Endothelial cell of umbilical vein (primary cell): ENCODE data around the gene RPRD2. TPM values are rescaled to one million over a fixed set of nuclear protein-coding genes. Genes with fewer than 3 reads are reported as not detected.

ENCODE experiments used
- BruUV-seq: library from RNA; stranded (reverse); fragments of 400-500 nt; replicated peaks from 2 replicates; lab custom pipeline; 2021; lab: Mats Ljungman, UMichigan
- CTCF ChIA-PET: fragments of 300-600, 350-600 bp; sonication (Branson Sonifier 250); formaldehyde crosslinking; loops from one replicate; lab custom pipeline; 2021; ENCODE audit warnings: antibody characterized with exemption, inconsistent platforms; lab: Charles Lee
- POLR2A ChIA-PET: fragments of 300-600, 350-600 bp; sonication (Branson Sonifier 250); formaldehyde crosslinking; loops from one replicate; lab custom pipeline; 2021; ENCODE audit warnings: antibody characterized with exemption, inconsistent platforms; lab: Charles Lee
- DNase-seq: peaks from one replicate; pipeline ENCODE4 v3.0.0-alpha.2; 2011; ENCODE audit warnings: low read depth, low spot score
- FAIRE-seq: peaks from 2 replicates; lab custom pipeline; 2011; peaks lifted over from hg19 to GRCh38; lab: Jason Lieb, UNC
- H2AFZ ChIP-seq: 2 replicates; pipeline ENCODE4 v1.6.0; 2012; ENCODE audit warnings: low read depth, low read length, control low read depth, inconsistent platforms
- H3K27ac ChIP-seq: 2 replicates; pipeline ENCODE4 v1.5.1; 2011; ENCODE audit warnings: low read depth, mild to moderate bottlenecking, control low read depth, low read length, moderate library complexity; ENCODE audit not compliant: insufficient read depth
- H3K27me3 ChIP-seq, 2 experiments: 2 replicates each; pipeline versions ENCODE4 v1.6.0 to v1.6.1; 2011; ENCODE audit warnings: low read length in 2 of 2, mixed read lengths in 1 of 2; ENCODE audit not compliant: control insufficient read depth in 2 of 2, insufficient read depth in 2 of 2
- H3K36me3 ChIP-seq, 2 experiments: 2 replicates in 1 of 2; 3 replicates in 1 of 2; pipeline ENCODE4 v1.5.1; 2011; ENCODE audit warnings: low read length in 2 of 2, mild to moderate bottlenecking in 1 of 2, moderate library complexity in 1 of 2; ENCODE audit not compliant: control insufficient read depth in 2 of 2, insufficient read depth in 2 of 2; ENCODE audit errors: extremely low read depth in 1 of 2
- H3K4me1 ChIP-seq: 3 replicates; pipeline ENCODE4 v1.5.1; 2011; ENCODE audit warnings: mild to moderate bottlenecking, low read length; ENCODE audit not compliant: control insufficient read depth, insufficient read depth; ENCODE audit errors: extremely low read depth
- H3K4me2 ChIP-seq: 2 replicates; pipeline ENCODE4 v1.6.1; 2011; ENCODE audit warnings: low read length, control low read depth, mixed read lengths; ENCODE audit not compliant: insufficient read depth
- H3K4me3 ChIP-seq, 3 experiments: fragments of 200-600 bp in 1 of 3; sonication (generic), shearing (Covaris generic) in 1 of 3; replicated peaks in 1 of 3; 2 replicates each; pipeline ENCODE4 v1.5.1; 2011 to 2016; ENCODE audit warnings: control low read depth in 3 of 3, low read length in 3 of 3, mild to moderate bottlenecking in 2 of 3, inconsistent platforms in 1 of 3, low read depth in 1 of 3, moderate library complexity in 1 of 3; ENCODE audit not compliant: insufficient read depth in 1 of 3
- H3K79me2 ChIP-seq: 2 replicates; pipeline ENCODE4 v1.6.0; 2012; ENCODE audit warnings: low read length, inconsistent platforms; ENCODE audit not compliant: control insufficient read depth, insufficient read depth
- H3K9ac ChIP-seq: replicated peaks from 2 replicates; pipeline ENCODE3; 2011; ENCODE audit warnings: low read length, control low read depth; ENCODE audit not compliant: insufficient read depth; ENCODE audit errors: extremely low read depth
- H3K9me1 ChIP-seq: replicated peaks from 3 replicates; pipeline ENCODE4 v1.6.0; 2011; ENCODE audit warnings: mild to moderate bottlenecking, low read length; ENCODE audit not compliant: control insufficient read depth, insufficient read depth; ENCODE audit errors: extremely low read depth
- H3K9me3 ChIP-seq: replicated peaks from 2 replicates; pipeline ENCODE4 v1.5.1; 2012; ENCODE audit warnings: low read length, inconsistent platforms; ENCODE audit not compliant: control insufficient read depth, insufficient read depth
- H4K20me1 ChIP-seq: replicated peaks from 2 replicates; pipeline ENCODE3; 2011; ENCODE audit warnings: mild to moderate bottlenecking, low read length; ENCODE audit not compliant: control insufficient read depth, insufficient read depth; ENCODE audit errors: extremely low read depth
- EZH2 ChIP-seq: IDR thresholded peaks from 2 replicates; pipeline ENCODE4 v1.6.1; 2012; ENCODE audit warnings: borderline replicate concordance, low read depth, mild to moderate bottlenecking, moderate library complexity, low read length, inconsistent platforms; ENCODE audit not compliant: severe bottlenecking
- FOS ChIP-seq: IDR thresholded peaks from 2 replicates; pipeline ENCODE4 v1.6.1; 2011; ENCODE audit warnings: mild to moderate bottlenecking, low read length, moderate library complexity, borderline replicate concordance; ENCODE audit not compliant: insufficient read depth
- GATA2 ChIP-seq: IDR thresholded peaks from 2 replicates; pipeline ENCODE4 v1.7.0; 2011; ENCODE audit warnings: low read depth, mild to moderate bottlenecking, moderate library complexity, mixed read lengths, low read length; ENCODE audit not compliant: insufficient read length, insufficient read depth
- JUN ChIP-seq: IDR thresholded peaks from 2 replicates; pipeline ENCODE4 v1.6.1; 2011; ENCODE audit warnings: borderline replicate concordance, low read depth; ENCODE audit not compliant: insufficient read length, insufficient read depth
- MYC ChIP-seq: IDR thresholded peaks from one replicate; pipeline ENCODE4 v1.6.1; 2011; ENCODE audit warnings: mild to moderate bottlenecking, low read depth, low read length
- POLR2A ChIP-seq: IDR thresholded peaks from 2 replicates; pipeline ENCODE4 v1.6.1; 2012; ENCODE audit warnings: low read depth, mild to moderate bottlenecking, control low read depth, low read length
- POLR2AphosphoS5 ChIP-seq: IDR thresholded peaks from 2 replicates; pipeline ENCODE4 v1.6.1; 2012; ENCODE audit warnings: low read depth, mild to moderate bottlenecking, control low read depth, low read length, moderate library complexity; ENCODE audit not compliant: insufficient read depth
- dilution Hi-C: fragments of 300-500 bp; cut with MboI; formaldehyde crosslinking; loops from one replicate; pipeline ENCODE4 v1.15.0; 2019; ENCODE audit warnings: low sequenced_read_pairs; ENCODE audit not compliant: extremely low pct_ligation_motif_present
- intact Hi-C: fragments of 100-400 bp; cut with micrococcal nuclease; formaldehyde crosslinking; loops from one replicate; pipeline ENCODE4 v1.10.0; 2022
- polyA plus RNA-seq, 4 experiments: library from polyadenylated mRNA; depleted of rRNA in 3 of 4; stranded (reverse) in 3 of 4; unstranded in 1 of 4; fragments of >200 nt; gene quantifications; 2 replicates each; pipeline versions ENCODE4 v1.2.1 to v1.2.3, GENCODE V29; 2011 to 2012; ENCODE audit warnings: missing spikeins in 1 of 4
- total RNA-seq: library from RNA; stranded (reverse); gene quantifications from 2 replicates; pipeline ENCODE4 v1.2.3, GENCODE V29; 2021
- TF ChIP-seq, protein P1 (sequence below): IDR thresholded peaks from 2 replicates; pipeline ENCODE4 v1.6.1; 2011; ENCODE audit not compliant: insufficient read depth, insufficient read length
- TF ChIP-seq, protein P2 (sequence below), 2 donors: IDR thresholded peaks; 1 replicate in 1 of 2; 2 replicates in 1 of 2; pipeline ENCODE4 v1.5.1; 2011; ENCODE audit warnings: low read length in 2 of 2, mild to moderate bottlenecking in 2 of 2, moderate library complexity in 2 of 2, control low read depth in 1 of 2, inconsistent platforms in 1 of 2, low read depth in 1 of 2; ENCODE audit not compliant: insufficient read depth in 1 of 2; ENCODE audit errors: extremely low read depth in 1 of 2

Gene RPRD2
- total and polyA plus RNA-seq, 2 donors (not counting 3 experiments of a cell fraction or from before 2014, with no cell fraction given): 12.9 to 23.9 TPM

DNA sequence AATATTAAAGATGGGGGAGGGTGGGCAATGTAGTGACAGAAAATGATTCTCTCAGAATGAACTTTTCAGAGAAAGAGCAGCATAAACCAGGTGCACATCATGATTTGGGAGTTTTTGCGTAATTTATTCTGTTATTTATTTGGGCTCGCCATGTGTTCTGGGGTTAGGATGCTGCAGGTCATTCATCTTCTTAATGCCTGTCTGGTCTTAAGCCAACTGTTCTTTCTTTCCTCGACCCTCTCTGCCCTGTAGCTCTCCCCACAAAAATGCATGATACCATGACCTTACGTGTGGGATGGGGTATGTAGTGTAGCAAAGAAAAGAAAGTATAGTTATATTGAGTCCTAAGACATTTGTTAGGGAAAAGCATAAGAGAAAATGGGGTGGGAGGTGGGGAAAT is 110.9 kb downstream of the RPRD2 start:
- no peak overlapping the region for H2AFZ ChIP-seq
- intact Hi-C loops: no loop called here
- H3K9me1 ChIP-seq: no peaks in the 10 kb centered on the region
- no peak for FAIRE-seq
- no peak for DNase-seq
- H3K4me1 ChIP-seq: peaks cover 8% of the 10 kb centered on the region
- dilution Hi-C loops: no loop called here
- POLR2A ChIA-PET: no interaction called here
- no peaks in the 10 kb centered on the region for H4K20me1 ChIP-seq
- no TSS peak for BruUV-seq
- H3K36me3 ChIP-seq: peaks cover 4 to 22% of the 10 kb centered on the region in 2 experiments
- no peaks in the 10 kb centered on the region for H3K79me2 ChIP-seq
- no peak overlapping the region for H3K9ac ChIP-seq
- CTCF ChIA-PET: interaction anchor here (0.6 to 1.2 kb wide), 2 partner anchors 11 to 480 kb away, joined by 3 read pairs; no protein-coding TSS in a partner anchor
- no peaks in the 10 kb centered on the region for H3K27me3 ChIP-seq
- H3K4me2 ChIP-seq: no peak overlapping the region
- TF ChIP-seq EZH2: no peak
- no peak for TF ChIP-seq GATA2
- no peak for TF ChIP-seq MYC
- TF ChIP-seq, protein P1, sequence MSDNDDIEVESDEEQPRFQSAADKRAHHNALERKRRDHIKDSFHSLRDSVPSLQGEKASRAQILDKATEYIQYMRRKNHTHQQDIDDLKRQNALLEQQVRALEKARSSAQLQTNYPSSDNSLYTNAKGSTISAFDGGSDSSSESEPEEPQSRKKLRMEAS: no peak
- TF ChIP-seq FOS: no peak
- TF ChIP-seq POLR2A: no peak
- no peak for TF ChIP-seq POLR2AphosphoS5
- no peak for TF ChIP-seq JUN
- TF ChIP-seq, protein P2, sequence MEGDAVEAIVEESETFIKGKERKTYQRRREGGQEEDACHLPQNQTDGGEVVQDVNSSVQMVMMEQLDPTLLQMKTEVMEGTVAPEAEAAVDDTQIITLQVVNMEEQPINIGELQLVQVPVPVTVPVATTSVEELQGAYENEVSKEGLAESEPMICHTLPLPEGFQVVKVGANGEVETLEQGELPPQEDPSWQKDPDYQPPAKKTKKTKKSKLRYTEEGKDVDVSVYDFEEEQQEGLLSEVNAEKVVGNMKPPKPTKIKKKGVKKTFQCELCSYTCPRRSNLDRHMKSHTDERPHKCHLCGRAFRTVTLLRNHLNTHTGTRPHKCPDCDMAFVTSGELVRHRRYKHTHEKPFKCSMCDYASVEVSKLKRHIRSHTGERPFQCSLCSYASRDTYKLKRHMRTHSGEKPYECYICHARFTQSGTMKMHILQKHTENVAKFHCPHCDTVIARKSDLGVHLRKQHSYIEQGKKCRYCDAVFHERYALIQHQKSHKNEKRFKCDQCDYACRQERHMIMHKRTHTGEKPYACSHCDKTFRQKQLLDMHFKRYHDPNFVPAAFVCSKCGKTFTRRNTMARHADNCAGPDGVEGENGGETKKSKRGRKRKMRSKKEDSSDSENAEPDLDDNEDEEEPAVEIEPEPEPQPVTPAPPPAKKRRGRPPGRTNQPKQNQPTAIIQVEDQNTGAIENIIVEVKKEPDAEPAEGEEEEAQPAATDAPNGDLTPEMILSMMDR (IDR thresholded peaks at IDR 0.05; ENCODE audit: extremely low read depth in 1 of 2, insufficient read depth in 1 of 2, low read depth in 1 of 2, low read length in 2 of 2): no peak
- H3K9me3 ChIP-seq: no peaks in the 10 kb centered on the region
- H3K4me3 ChIP-seq: no peak overlapping the region
- H3K27ac ChIP-seq: no peak overlapping the region
